ENCODE results near the gene SH3TC1.

GRCh38 chr4:8237256-8237989 lies 38.3 kb downstream of the SH3TC1 start:
- TF ChIP-seq CTCF (IDR thresholded peaks at IDR 0.05; ENCODE audit: low read depth, low read length) (no peak), EZH2phosphoT487 (IDR thresholded peaks at IDR 0.05; ENCODE audit: low read depth) (no peak)
